NOMO-1 (cell line): Measurements from ENCODE around the gene HSPB7.
"Not testable (repeated sequence)": the region's sequence is repeated elsewhere in the genome, so short reads cannot be mapped to it uniquely, and the experiment has no call there.

Source experiments
- DNase-seq, 2 experiments: peaks; one replicate each; lab custom pipeline; 2025; ENCODE audit not compliant: unreplicated experiment in 2 of 2; lab: John Stamatoyannopoulos, UW

HSPB7 gene

DNA sequence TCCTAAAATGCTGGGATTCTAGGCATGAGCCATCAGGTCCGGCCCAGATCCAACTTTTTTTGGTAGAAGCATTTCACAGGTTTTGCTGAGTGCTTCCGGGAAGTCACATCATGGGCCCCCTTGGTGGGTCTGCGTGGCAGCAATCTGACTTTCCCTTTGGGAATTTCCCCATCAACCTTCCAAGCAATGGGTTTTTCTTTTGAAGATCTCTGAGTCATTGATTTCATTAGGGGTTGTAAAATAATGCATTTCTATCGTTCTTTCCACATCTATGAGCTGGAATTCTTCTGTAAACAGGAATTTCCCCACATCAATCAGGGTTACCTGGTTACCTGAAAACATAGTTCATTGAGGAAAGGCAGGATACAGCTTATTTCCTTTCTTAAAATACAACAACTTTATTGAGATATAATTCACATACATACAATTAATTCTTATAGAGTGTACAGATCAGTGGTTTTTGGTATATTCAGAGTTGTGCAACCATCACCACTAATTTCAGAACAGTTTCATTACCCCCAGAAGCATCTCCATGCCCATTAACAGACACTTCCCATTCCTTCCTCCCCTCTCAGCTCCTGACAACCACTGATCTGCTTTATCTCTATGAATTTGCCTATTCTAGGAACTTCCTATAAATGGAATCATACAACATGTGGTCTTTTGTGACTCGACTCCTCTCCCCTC, 32.1 kb downstream of the HSPB7 start:
- peak; percentile 28 to 79 for DNase-seq

DNA sequence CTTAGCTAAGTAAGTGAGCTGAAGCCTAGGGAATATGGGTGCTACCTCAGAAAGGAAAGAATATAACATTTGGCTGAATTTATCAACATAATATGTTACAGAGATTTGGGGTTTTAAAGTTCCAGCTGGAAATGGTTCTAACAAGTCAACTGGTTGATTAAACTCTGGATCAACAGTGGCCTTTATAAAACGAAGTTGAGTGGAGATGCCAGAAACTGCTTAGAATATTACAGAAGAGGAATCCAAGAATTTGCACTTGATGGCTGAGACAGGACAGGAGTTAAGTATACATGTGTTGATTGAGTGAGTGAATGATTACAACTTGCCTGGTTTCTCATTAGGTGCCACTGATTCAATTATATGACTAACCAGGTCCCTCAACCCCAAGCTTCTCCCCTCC, 34.6 kb downstream of the HSPB7 start:
- no peak for DNase-seq

DNA sequence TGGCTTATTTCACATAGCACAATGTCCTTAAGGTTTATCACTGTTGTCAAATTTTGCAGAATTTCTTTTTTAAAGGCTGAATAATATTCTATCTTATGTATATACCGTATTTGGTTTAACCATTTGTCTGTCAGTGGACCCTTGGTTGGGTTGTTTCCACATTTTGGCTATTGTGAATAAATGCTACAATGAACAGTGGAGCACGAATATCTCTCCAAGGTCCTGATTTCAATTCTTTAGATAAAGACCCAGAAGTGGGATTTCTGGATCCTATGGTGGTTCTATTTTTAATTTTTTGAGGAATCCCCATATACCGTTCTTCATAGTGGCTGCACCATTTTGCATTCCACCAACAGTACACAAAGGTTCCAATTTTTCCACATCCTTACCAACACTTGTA, 36.2 kb downstream of the HSPB7 start:
- no peak for DNase-seq

DNA sequence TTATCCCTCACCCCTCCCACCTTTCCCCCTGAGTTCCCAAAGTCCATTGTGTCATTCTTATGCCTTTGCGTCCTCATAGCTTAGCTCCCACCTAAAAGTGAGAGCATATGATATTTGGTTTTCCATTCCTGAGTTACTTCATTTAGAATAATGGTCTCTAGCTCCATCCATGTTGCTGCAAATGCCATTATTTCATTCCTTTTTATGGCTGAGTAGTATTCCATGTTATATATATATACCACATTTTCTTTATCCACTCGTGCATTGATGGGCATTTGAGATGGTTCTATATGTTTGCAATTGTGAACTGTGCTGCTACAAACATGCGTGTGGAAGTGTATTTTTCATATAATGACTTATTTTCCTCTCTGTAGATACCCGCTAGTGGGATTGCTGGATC, 39.9 kb downstream of the HSPB7 start:
- DNase-seq, result not testable (repeated sequence)

GRCh38 chr1:15975805-15976680, 41.8 kb downstream of the HSPB7 start, which contains the start of gene ZBTB17:
Gene ZBTB17 (minus strand): TSS chr1:15976101. CDS start chr1:15948495, 27,606 bp downstream.
- DNase-seq, result peak; percentile 84 to 92

DNA sequence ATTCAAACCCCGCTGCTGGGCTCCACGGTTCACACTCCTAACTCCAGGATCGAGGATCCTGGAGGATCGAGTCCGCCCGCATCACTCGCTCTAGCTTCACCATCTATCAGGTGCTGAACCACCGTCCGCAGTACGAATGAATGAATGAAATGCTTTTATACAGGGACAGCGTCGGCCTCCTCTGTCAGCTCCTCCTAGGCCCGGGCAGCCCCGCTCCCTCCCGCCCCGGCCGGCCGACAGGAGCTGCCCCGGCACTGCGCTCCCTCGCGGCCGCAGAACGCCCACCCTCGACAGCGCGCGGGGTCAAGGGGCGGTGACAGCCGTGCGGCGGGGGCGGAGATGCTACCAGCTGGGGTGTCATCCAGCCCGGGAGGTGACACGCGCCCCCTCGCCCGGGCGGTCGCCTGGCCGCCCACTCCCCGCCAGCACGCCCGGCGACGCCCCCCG, 42.5 kb downstream of the HSPB7 start:
- DNase-seq, result peak; percentile 31 to 51

DNA sequence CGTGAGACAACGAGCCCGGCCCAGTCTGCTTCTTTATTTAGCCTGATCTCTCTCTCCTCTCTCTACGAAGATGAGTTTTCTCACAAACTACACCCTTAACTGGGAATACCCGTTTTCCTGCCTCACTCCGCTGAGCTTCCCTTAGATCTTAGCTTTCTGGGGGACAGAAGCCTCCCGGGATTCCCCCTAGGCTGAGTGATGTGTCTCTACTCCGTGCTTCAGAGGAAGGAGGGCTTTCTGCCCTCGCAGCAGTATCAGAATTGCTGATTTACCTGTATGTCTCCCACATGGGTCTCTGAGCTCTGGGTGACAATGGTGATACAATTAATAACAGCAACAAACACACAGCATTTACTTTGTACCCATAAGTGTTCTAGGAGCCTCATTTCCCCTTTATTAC, 43.0 kb downstream of the HSPB7 start:
- no peak for DNase-seq

DNA sequence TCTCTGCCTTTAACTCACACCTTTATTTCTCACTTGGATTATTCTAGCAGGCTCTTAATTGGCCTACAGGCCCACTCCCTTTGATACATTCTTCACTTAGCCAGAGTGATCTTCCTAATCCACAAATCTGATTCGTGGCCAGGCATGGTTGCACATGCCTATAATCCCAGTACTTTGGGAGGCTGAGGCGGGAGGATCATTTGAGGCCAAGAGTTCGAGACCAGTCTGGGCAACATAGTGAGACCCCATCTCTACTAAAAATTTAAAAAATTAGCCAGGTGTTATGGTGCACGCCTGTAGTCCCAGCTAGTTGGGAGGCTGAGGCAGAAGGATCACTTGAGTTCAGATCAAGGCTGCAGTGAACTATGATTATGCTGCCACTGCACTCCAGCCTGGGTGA, 44.1 kb downstream of the HSPB7 start:
- no peak for DNase-seq

DNA sequence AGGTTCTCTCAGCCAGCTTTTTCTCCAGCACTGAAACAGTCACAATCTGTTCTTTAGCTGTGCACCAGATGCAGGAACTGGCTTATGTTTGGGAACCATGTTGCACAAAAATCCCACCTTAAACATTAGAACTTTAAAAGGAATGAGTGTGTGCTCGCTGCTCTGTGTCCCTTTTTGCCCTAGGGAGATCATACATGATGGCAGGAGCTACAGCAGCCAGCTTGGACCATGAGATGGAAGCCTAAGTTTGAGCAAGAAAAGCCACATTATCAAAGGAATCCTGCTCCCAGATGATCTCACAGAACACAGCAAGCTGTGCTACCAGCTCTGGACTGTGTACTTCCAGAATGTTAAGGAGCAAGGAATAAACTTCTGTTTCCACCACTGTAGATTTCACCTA, 45.4 kb downstream of the HSPB7 start:
- DNase-seq, result no peak

DNA sequence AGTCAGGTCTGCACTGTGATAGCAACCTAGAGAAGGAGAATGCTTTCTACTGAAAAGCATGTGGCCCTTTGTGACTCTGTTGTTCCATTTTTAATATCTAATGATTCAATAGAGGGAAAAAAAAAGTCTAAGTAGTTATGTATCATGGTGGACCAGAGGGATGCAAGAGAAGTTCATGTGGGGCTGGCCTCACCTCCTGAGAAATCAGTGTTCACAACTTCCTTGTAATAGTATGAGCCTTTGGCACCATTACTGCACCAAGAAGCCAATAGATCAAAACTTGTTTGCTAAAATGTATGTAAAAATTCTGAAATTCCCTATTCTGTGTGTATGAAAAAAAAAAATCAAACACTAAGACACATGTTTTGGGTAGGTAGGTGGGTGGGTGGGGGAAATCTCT, 46.9 kb downstream of the HSPB7 start:
- DNase-seq, result no peak

DNA sequence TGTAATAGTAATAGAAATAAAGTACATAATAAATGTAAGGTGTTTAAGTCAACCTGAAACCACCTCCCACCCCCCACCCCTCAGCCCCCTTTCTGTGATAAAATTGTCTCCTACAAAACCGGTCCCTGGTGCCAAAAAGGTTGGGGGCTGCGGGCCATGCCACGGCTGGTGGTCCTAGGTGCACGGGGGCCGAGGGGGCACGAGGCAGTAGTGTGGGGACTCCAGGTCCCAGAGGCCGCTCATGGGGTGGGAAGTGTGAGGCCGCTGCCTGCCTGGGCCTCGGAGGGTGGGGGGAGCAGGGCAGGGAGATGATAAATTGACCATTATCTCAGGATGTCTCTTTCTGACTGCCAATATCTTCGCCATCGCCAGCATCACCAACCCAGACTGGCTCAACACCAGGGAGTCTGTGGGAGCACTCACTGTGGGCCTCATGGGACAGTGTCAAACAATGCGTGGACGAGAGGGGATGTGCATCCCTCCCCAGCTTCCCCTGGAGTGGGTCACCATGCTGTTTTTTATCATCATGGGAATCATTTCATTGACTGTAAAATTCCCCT, 48.4 kb downstream of the HSPB7 start:
- DNase-seq, result no peak

DNA sequence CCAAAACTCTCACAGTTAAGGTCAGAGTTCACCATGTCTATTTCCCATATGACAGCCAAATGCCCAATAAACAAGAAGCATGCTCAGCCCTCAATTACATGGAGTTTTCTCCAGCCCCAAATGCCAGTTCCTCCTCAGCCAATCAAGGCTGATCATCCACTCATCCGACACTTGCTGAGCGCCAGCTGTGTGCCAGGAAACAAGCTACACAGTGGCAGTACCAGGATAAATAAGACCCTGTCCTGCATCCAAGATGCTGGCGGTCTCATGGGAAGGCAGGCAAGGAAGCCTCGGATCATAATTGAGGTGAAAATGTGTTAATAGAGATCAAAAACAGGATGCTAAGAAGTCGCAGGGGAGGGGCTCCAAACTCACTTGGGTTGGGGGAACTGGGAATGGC, 49.7 kb downstream of the HSPB7 start:
- no peak for DNase-seq

- DNase-seq, result no peak
Observed at GRCh38 chr1:15966956-15967344, 50.9 kb downstream of the HSPB7 start.

DNA sequence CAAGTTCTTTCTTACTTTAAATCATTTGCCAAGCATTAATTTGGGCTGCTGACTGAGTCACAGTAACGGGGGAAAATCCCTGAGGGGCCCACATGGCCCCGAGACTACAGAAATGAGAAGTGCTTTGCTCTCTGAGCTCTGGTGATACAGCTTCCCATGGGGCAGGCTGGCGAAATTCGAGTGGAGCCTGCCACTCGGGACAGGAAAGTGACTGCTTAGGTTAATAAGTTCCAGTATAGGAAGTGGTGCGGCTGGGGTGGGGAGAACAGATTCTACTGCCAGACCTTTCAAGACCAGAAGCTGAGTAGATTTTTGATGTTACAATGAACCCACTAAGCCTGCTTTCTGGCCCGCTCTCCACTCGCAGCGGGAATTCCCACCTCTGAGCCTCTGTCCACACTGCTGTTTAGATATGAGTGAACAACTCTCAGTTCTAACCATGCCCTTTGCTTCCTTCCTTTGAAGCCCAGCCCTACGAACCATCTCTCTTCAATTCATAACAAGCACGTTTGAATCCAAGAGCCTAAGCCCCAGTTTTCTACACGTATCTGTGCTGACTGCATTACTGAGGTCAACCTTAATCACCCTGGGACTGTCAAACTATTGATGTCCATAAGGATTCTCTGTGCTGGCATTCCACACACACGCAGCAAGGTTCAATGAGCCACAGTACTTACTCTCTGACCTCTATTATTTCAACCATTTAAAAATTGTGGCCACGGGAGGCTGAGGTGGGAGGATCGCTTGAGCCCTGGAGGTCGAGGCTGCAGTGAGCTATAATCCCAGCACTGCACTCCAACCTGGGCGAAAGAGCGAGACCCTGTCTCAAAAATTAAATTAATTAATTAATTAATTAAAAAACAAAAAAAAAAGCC, 51.5 kb downstream of the HSPB7 start:
- peak; percentile 28 to 55 for DNase-seq

DNA sequence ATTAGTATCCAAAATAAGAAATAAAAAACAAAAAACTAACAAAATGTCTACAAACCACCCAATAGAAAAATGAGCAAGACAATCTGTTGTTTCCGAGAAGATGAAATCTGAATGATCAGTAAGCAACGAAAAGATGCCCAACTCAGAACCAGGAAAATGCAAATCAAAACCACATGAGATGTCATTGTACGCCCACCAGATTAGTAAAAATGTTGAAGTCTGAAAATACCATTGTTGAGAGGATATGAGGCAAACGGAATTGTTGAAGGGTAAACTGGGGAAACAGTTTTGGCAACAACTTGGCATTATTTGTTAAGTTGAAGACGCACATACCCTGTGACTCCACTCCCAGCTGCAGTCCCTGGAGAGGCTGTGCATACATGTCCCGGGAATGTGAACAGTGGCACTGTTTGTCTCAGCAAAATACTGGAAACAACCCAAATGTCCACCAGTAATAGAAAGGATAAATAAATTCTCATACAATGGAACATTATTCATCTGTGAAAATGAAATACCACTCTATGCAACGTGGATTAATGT, 52.5 kb downstream of the HSPB7 start:
- DNase-seq, result no peak
